C4-2B (cell line): Measurements from ENCODE around the gene PRKAR2A.
"Not testable (repeated sequence)": the region's sequence is repeated elsewhere in the genome, so short reads cannot be mapped to it uniquely, and the experiment has no call there.

Experiments used
- H3K27ac ChIP-seq: fragments of 450-650 bp; 2 replicates; pipeline ENCODE4 v1.5.1; 2017
- ZFX ChIP-seq: fragments of 450-650 bp; IDR thresholded peaks from 2 replicates; pipeline ENCODE4 v1.6.1; 2017
- TF ChIP-seq, protein P1 (sequence below): fragments of 450-650 bp; conservative IDR thresholded peaks from 2 replicates; pipeline ENCODE4 v1.5.1; 2017; ENCODE audit warnings: mild to moderate bottlenecking

PRKAR2A gene

DNA sequence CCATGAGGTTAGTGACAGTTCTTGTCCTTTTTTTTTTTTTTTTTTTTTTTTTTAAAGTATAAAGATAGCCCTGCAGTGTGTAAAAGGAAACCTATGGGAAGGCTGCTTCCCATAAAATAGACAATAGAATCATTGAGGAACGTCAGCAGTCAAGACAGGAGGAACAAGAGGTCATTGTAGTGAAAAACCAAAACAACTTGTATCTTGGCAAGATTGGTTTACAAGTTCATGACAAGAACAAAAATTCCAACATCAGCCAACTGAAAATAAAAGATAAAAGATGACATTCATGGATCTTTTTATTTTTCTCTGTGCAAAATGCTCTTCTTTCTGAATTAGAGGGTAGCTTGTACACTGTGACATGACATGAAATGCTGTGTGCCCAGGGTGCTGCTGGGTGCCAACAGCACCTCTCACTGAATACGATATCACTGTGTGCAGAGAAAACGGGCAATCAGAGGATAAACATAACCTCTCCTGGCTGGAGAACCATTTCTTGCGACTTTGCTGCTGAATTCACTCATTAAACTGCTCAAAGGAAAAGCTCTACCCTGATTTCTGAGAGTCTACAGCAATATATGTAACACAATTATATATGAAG lies 100.6 kb downstream of the PRKAR2A start:
- no peak overlapping the region for H3K27ac ChIP-seq
- TF ChIP-seq, protein P1, sequence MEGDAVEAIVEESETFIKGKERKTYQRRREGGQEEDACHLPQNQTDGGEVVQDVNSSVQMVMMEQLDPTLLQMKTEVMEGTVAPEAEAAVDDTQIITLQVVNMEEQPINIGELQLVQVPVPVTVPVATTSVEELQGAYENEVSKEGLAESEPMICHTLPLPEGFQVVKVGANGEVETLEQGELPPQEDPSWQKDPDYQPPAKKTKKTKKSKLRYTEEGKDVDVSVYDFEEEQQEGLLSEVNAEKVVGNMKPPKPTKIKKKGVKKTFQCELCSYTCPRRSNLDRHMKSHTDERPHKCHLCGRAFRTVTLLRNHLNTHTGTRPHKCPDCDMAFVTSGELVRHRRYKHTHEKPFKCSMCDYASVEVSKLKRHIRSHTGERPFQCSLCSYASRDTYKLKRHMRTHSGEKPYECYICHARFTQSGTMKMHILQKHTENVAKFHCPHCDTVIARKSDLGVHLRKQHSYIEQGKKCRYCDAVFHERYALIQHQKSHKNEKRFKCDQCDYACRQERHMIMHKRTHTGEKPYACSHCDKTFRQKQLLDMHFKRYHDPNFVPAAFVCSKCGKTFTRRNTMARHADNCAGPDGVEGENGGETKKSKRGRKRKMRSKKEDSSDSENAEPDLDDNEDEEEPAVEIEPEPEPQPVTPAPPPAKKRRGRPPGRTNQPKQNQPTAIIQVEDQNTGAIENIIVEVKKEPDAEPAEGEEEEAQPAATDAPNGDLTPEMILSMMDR: no peak
- TF ChIP-seq ZFX: no peak

DNA sequence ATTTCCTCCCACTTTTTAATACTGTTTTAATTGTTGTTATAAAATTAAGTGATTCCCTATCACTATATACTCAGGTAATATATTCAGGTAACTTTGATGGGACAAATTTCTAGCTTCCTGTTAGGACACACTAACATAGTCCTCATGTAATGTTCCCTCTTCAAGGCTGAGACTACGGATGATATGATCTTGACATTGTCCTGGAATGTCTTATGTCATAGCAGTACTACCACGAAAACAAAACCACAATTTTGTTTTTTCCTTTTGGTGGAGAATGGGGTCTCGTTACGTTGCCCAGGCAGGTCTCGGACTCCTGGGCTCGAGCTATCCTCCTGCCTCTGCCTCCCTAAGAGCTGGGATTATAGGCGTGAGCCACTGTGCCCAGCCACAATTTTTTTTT lies 103.9 kb downstream of the PRKAR2A start:
- no peak for TF ChIP-seq ZFX
- TF ChIP-seq, protein P1: no peak
- no peak overlapping the region for H3K27ac ChIP-seq

DNA sequence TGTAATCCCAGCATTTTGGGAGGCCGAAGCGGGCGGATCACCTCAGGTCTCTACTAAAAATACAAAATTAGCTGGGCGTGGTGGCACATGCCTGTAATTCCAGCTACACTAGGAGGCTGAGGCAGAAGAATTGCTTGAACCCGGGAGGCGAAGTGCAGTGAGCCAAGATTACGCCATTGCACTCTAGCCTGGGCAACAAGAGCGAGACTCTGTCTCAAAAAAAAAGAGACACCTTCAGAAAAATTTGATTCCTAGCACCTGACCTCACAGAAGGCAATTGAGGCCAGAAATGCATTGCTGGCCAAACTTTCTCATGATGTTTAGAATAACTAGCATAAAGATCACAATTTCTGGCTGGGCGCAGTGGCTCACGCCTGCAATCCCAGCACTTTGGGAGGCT lies 106.4 kb downstream of the PRKAR2A start:
- peak overlapping the region; percentile 78 for H3K27ac ChIP-seq

DNA sequence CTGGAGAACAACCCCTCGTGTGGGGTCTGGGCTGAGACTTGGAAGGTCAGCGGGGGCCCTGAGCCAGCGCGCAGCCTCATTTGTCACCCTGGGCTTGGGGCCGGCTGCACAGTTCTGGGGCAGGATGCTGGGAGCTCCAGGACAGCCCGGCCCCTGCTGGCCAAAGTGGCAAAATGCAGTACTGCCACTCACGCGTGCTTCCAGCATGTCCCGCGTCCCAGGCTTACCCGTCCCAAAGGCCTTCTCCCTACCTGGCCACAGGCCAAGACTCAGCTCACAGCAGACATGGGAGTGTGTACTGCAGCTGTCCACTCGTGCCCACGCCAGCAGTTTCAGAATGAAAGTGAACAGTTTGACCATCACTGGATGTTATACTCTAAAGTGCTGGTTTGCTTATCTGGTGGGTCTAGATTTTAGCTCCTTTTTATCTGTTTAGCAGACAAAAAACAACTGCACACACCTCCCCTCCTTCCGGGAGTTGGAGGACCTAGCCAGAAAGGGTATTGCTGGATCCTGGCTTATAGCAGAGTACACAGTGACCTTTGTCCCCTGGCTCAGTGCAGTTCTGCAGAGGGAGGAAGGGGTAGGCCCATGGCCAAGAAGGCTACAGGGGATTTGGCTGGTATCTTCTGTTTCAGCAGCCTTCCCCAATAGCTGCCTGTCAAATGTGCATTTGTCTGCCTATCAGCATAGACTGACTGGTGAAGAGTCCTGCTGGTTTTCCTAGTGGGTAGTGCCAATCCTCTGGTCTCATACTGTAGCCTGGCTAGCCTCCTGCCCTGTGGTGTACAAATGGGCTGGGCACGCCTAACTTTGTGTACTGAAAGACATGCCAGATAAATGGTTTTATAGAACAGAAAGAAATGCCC lies 107.5 kb downstream of the PRKAR2A start:
- no peak for TF ChIP-seq ZFX
- TF ChIP-seq, protein P1: peak; percentile 91
- peak overlapping the region; percentile 78 for H3K27ac ChIP-seq

DNA sequence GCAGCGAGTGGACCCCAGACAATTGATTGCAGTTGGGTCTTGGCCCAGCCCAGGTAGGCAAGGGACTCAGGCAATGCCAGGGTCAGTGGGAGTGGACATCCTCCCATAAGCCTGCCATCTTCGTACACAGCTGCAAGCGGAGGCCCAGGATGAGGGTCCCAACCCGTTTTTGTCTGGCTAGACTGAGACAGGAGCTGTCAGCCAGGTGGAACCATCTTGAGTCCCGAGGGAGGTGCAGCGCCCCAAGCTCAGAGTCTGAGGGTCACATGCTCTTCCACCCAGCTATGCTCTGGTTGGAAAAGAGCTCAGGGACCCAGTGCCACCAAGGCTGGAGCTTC lies 108.1 kb downstream of the PRKAR2A start:
- peak overlapping the region; percentile 78 for H3K27ac ChIP-seq
- TF ChIP-seq, protein P1: no peak
- no peak for TF ChIP-seq ZFX

DNA sequence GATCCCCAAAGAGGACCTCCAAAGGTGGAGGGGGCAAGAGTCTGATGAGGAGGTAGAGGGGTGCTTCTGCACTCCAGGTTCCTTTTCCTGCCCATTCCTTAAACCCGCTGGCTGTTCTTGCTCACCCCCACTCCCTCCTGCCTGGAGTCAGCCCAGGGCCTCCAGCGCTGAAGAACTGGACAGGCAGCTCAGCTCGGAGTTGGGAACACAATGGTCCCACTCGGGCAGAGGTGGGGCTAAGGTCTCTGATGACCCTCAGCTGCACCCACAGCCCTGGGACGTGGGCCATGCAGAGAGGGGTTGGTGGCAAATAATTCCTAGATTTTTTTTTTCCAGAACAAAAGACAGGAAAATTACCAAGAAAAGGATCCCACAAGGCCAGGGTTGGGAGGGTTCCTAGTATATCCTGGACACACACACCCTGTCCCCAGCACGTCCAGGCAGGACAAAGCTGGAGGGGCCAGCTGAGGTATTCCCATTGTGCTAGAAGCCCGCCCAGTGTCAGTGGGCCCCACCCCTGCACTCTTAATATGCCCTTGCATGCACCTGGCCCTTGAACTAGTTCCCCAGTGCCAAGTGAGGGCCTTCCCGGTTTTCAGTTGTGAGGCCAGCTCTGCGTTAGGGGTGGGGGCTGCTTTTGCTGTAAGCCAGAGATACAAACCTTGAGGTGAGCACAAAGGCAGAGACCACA lies 108.6 kb downstream of the PRKAR2A start:
- peak overlapping the region; percentile 78 for H3K27ac ChIP-seq
- TF ChIP-seq ZFX: no peak
- TF ChIP-seq, protein P1: no peak

DNA sequence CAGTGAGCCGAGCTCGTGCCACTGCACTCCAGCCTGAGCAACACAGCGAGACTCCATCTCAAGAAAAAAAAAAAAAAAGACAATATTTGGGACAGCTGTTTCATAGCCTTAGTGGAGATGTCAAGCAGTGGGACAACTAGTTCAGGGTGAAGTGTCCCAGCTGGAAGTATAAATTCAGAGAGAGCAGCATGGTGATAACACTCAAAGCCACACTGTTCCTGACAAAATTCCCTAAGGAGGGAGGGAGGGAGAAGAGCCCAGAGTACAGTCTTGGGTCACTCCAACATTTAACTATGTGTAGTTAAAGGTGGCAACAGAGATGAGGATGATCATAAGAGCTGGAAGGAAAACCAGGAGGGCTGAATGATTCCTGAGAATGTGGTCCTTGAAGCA lies 109.5 kb downstream of the PRKAR2A start:
- H3K27ac ChIP-seq: no peak overlapping the region
- TF ChIP-seq, protein P1: no peak
- no peak for TF ChIP-seq ZFX

DNA sequence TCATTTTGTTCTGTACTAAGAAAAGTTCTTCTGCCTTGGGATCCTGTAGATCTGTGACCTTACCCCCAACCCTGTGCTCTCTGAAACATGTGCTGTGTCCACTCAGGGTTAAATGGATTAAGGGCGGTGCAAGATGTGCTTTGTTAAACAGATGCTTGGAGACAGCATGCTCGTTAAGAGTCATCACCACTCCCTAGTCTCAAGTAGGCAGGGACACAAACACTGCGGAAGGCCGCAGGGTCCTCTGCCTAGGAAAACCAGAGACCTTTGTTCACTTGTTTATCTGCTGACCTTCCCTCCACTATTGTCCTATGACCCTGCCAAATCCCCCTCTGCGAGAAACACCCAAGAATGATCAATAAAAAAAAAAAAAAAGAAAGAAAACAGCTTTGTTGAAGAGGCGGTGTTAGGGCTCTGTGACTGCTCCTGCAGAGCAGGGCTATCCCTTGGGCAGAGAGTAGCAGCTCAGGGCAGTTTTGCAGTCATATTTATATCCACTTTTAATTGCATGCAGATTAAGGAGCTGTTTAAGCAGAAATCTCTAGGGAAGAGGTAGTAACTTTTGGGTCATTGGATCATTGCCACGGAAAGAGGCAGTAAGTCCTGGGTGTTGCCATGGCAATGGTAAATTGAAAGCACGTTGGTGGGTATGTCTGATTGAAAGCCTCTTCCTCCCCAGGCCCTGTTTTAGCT lies 112.5 kb downstream of the PRKAR2A start:
- H3K27ac ChIP-seq: not testable (repeated sequence)

DNA sequence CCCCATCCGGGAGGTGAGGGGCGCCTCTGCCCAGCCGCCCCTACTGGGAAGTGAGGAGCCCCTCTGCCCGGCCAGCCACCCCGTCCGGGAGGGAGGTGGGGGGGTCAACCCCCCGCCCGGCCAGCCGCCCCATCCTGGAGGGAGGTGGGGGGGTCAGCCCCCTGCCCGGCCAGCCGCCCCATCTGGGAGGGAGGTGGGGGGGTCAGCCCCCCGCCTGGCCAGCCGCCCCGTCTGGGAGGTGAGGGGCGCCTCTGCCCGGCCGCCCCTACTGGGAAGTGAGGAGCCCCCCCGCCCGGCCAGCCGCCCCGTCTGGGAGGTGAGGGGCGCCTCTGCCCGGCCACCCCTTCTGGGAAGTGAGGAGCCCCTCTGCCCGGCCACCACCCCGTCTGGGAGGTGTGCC lies 113.1 kb downstream of the PRKAR2A start:
- not testable (repeated sequence) for H3K27ac ChIP-seq

DNA sequence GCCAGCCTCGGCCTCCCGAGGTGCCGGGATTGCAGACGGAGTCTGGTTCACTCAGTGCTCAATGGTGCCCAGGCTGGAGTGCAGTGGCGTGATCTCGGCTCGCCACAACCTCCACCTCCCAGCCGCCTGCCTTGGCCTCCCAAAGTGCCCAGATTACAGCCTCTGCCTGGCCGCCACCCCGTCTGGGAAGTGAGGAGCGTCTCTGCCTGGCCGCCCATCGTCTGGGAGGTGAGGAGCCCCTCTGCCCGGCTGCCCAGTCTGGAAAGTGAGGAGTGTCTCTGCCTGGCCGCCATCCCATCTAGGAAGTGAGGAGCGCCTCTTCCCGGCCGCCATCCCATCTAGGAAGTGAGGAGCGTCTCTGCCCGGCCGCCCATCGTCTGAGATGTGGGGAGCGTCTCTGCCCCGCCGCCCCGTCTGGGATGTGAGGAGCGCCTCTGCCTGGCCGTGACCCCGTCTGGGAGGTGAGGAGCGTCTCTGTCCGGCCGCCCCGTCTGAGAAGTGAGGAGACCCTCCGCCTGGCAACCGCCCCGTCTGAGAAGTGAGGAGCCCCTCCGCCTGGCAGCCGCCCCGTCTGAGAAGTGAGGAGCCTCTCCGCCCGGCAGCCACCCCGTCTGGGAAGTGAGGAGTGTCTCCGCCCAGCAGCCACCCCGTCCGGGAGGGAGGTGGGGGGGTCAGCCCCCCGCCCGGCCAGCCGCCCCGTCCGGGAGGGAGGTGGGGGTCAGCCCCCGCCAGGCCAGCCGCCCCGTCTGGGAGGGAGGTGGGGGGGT lies 113.7 kb downstream of the PRKAR2A start:
- H3K27ac ChIP-seq: not testable (repeated sequence)
